Ishikawa (cell line): ENCODE results near the gene PREX1.

Experiments
- CEBPB ChIP-seq: IDR thresholded peaks from 2 replicates; pipeline ENCODE4 v1.6.1; 2012
- RAD21 ChIP-seq: IDR thresholded peaks from 2 replicates; pipeline ENCODE4 v1.6.1; 2012; ENCODE audit warnings: low read depth
- REST ChIP-seq: IDR thresholded peaks from 2 replicates; pipeline ENCODE4 v1.6.1; 2012; ENCODE audit warnings: low read depth, mild to moderate bottlenecking
- TAF1 ChIP-seq: IDR thresholded peaks from 2 replicates; pipeline ENCODE4 v1.6.1; 2012; ENCODE audit warnings: low read depth, mild to moderate bottlenecking
- TCF12 ChIP-seq: IDR thresholded peaks from 2 replicates; pipeline ENCODE4 v1.6.1; 2012; ENCODE audit warnings: low read depth
- TEAD4 ChIP-seq: IDR thresholded peaks from 2 replicates; pipeline ENCODE4 v1.6.1; 2012
- YY1 ChIP-seq: IDR thresholded peaks from 2 replicates; pipeline ENCODE4 v1.6.1; 2012; ENCODE audit warnings: low read depth
- ZBTB7A ChIP-seq: IDR thresholded peaks from 2 replicates; pipeline ENCODE4 v1.6.1; 2012; ENCODE audit warnings: low read depth

GRCh38 chr20:48609491-48609978, 218.3 kb downstream of the PREX1 start:
- TF ChIP-seq TAF1 (no peak), YY1 (no peak), TEAD4 (no peak), TCF12 (no peak), ZBTB7A (no peak), REST (no peak), CEBPB (no peak), RAD21 (no peak)
